NCI-H2107 treated with DMSO at 0.1 percent for 48 hours (cell line): ENCODE measurements around the gene MRPL45.
"Not testable (repeated sequence)": the region's sequence is repeated elsewhere in the genome, so short reads cannot be mapped to it uniquely, and the experiment has no call there.

ENCODE experiments used
- DNase-seq: peaks from one replicate; lab custom pipeline; 2025; ENCODE audit not compliant: unreplicated experiment; lab: John Stamatoyannopoulos, UW

Gene MRPL45

DNA sequence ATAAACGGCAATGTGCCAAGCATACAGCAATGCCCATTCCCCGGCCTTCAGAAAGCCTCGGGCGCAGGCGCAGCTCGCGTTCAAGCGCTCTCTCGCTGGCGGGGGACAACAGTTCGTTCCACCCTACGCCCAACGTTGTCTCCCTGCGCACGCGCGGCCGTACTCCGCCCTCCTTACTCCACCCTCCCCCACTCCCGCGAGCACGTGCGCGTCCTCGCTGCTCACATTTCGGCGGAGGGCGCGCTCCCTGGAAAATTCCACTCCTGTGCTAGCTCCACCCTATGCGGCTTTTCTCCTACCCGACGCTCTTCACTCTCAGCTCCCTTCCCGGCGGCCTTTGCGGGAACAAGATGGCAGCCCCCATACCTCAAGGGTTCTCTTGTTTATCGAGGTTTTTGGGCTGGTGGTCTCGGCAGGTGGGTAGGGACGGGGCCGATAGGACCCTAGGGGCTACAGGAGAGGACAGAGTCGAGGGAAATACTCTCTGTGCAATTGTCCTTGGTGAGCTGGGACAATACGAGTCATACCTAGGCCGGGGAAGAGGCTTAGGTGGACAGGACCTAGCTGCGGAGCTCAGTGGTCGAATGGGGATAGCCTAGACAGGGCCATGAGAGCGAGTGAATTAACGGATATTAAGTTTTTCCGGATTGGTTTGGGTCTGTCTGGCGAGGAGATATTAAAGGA, at the start of gene MRPL45:
Gene MRPL45 (plus strand): TSS at position 335 of the 684 bp plus-strand sequence. CDS start 16 bp downstream, at position 351.
- peak; percentile 80 for DNase-seq

DNA sequence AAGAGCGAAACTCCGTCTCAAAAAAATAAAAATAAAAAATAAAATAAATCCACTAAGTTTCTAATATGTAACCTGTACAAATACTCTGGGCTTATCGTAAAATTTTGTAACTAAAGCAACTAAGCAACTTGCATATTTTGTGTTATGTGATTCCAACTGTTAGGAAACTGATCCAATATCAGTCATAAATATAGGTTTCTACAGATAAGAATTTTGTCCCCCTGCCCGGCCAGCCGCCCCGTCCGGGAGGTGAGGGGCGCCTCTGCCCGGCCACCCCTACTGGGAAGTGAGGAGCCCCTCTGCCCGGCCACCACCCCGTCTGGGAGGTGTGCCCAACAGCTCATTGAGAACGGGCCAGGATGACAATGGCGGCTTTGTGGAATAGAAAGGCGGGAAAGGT, 43.8 kb upstream of the MRPL45 start:
- DNase-seq, result not testable (repeated sequence)

DNA sequence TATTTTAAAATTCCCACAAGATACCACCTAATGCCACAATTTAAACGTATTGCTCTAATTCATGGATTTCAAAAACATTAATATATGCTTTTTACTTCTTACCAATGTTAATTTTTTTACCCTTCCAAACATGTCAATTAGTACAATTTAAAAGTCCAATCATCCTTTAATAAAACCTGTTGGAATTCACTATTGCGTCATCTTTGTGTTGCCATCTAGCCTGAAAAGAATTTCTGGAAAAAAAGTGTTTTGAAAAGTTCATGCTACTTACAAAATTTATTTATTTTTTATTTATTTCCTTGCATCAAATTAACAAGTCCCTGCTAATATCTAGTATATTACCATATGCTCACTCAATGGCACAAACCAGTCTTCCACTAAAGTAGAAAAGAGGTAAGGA, 42.6 kb upstream of the MRPL45 start:
- DNase-seq, result not testable (repeated sequence)

DNA sequence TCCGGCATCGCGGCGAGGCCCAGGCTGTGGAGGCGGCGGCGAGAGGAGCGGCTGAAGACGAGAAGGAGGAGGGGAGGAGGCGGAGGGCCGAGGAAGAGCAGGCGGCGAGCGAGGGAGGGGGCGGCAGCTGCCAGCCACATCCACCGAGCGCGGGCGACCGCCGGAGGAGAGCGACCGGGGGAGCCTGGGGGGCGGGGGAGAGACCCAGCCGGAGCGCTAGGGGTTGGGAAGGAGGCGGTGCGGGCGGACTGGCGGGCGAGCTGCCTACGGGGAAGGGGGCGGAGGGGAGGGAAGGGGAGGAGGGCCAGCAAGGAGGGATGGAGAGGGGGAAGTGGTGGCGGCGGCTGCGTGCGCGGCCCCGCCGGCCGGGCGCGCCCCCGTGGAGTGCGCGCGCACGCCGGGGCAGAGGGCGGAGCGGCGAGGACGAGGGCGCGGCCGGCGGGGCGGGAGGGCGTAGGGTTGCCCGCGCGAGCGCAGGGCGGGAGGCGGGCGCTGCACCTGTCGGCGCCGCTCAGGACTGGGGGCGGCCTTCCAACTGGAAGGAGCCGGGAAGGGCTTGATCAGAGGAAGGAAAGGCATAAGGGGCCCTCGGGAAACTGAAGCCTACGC, 39.9 kb upstream of the MRPL45 start:
- peak; percentile 43 for DNase-seq

DNA sequence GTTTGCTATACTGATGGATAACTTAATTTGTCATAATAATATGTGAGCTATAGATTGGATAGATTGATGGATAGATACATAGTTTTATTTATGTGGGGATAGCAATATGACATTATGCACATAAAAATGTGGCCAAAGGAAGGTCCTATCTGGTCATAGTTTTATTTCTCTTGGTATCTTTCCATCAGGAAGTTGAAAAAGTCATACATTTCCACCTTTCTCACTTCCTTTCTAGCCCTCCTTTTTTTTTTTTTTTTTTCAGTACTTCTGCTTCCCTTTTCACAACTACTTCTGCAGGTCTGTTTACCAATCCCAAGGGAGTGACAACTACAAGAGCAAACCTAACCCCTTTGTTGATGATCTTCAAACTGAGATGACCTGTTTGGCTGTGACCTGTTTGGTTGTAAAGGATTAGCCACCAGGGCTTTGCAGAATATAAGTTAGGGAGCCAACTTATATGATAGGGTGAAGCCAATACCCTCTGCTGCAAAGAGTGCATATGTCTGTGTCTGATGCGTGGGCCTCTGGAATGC, 30.9 kb upstream of the MRPL45 start:
- not testable (repeated sequence) for DNase-seq

DNA sequence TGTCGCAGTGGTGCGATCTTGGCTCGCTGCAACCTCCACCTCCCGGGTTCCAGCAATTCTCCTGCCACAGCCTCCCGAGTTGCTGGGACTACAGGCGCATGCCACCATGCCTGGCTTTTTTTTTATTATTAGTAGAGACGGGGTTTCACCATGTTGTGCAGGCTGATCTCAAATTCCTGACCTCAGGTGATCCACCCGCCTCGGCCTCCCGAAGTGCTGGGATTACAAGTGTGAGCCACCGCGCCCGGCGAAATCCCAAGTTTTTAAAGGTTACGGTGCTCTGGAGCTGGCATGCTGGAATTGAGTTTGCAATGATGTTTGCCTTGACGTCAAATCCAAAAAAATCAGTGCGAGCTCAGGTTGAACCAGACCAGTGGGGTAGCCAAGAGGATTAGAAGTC, 30.4 kb upstream of the MRPL45 start:
- not testable (repeated sequence) for DNase-seq

DNA sequence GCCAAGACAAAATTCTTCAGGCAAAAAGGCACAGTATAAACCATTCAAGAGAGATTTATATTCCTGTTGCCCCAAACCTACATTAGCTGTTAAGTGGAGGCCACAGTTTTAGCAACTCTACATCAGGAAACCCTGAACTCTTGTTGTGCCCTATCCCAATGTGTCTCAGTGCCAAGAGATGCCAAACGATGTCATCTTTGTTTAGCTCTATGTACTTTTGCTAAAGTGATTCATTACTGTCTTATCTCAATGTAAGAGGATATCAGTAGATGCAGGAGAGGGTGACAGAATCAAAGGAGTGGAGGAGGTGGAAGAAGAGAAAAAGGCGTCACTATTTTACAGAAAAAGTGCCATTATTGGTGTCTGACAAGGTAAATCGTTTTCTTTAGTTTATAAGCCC, 28.8 kb upstream of the MRPL45 start:
- not testable (repeated sequence) for DNase-seq

DNA sequence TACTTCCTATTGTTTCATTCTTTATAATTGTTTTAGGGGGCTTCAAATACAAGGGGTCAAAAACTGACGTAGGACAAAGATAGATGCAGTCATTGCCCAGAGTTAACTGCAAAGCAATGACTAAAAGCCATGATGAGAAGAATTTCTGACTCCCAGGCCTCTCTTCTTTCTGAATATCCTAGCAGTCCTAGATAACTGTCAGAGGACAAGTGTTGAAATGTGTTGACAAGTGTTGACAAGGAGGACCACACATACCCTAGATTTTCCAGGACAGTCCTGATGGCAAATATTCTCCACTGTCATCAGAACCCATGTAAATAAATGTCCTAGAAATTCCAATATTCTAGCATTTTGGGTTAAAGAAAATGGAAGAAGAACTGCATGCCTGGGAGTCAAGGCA, 27.9 kb upstream of the MRPL45 start:
- not testable (repeated sequence) for DNase-seq

DNA sequence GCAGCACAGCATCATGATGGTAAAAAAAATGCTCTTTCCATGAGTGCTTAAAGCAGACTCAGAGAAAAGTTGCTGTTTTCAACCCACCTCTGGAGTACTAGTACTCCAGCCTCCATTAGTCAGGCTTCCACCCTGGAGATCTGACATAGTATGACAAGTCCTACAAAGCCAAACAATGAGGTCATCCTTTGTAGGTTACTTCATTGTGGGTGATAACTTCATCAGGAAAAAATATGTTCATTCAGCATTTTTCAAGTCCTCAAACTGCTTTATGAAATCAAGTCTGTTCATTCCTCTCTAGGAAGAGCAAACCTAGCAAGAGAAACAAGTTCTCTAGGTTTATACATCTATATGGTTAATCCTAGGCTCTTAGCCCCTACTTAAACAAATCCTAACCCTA, 27.4 kb upstream of the MRPL45 start:
- DNase-seq, result not testable (repeated sequence)

DNA sequence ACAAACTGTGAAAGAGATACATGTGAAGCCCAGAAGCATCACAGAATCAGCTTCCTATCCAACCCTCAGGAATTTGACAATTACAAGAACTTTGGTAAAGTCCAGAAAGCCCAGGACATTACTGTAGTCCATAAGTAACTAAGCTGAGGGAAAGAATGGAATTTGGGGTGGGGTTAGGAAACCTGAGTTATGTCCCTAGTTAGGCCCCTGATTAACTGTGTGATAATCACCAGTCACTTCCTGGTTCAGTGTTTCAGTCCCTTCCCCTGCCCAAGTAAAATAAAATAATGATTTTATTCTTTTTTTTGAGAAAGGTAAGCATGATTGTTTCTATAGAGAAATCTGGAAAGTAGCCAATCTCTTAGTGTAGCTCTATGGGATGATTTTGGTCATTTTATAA, 11.0 kb upstream of the MRPL45 start:
- DNase-seq, result not testable (repeated sequence)

DNA sequence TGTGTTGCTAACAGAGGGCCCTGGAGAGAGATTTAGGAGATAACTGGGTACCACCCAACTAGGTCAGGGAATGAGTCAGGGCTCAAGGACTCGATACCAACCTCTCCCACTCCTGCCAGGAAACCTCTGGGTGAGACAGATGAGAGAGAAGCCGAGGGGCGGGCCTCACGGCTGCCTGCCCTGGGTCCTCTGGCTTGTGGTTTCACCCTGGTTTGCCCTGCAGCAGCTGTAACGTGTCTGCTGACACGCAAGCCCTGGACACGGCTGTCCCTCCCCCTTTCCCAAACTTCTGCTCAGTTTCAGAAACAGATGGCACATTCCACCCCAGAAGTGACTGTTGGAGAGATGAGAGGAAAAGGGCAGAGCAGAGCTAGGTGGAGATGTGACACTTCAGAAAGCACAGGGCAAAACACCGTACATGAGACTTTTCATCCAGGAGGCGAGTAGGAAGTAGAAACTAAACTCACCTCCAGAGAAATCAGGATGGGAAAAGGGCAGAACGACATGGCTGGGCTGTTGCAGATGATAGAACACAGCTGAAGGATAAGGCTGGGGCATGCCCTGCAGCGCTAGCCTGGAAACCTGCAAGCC, 10.4 kb upstream of the MRPL45 start:
- DNase-seq, result not testable (repeated sequence)

DNA sequence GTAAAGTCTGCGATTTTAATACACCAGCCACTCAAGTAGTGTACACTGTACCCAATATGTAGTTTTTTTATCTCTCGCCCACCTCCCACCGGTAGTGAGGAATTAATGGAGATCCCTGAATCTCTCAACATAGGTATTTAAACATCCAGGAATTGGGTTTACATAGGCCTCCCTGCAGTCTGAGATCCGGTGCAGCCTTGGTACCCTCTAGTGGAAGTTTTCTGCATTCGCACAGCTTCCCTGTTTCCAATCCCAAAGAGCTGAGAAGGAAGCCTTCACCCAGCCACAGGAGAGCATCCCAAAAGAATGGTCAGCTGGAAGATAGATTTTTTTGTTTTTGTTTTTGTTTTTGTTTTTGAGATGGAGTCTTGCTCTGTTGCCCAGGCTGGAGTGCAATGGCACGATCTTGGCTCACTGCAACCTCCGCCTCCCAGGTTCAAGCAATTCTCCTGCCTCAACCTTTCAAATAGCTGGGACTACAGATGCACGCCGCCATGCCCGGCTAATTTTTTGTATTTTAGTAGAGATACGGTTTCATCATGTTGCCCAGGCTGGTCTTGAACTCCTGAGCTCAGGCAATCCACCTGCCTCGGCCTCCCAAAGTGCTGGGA, 8.6 kb upstream of the MRPL45 start:
- DNase-seq, result not testable (repeated sequence)

DNA sequence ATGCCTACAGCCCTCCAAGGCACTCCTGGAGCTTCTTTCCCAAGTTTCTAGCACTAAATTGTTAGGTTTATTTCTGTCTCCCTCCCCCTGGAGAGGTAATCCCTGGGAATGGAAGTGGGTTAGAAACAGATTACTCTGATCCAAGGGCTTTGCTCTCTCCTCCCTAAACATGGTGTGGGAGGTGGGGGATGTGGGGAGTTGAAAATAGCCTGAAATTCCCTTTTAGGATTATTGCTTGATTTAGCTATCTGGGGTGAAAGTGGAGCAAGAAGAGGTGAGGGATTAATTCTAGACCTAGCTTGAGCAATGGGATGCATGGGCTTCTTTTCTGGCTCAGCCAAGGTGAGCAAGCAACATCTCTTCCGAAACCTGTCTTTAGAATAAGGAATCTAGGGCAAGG, 7.2 kb upstream of the MRPL45 start:
- not testable (repeated sequence) for DNase-seq

DNA sequence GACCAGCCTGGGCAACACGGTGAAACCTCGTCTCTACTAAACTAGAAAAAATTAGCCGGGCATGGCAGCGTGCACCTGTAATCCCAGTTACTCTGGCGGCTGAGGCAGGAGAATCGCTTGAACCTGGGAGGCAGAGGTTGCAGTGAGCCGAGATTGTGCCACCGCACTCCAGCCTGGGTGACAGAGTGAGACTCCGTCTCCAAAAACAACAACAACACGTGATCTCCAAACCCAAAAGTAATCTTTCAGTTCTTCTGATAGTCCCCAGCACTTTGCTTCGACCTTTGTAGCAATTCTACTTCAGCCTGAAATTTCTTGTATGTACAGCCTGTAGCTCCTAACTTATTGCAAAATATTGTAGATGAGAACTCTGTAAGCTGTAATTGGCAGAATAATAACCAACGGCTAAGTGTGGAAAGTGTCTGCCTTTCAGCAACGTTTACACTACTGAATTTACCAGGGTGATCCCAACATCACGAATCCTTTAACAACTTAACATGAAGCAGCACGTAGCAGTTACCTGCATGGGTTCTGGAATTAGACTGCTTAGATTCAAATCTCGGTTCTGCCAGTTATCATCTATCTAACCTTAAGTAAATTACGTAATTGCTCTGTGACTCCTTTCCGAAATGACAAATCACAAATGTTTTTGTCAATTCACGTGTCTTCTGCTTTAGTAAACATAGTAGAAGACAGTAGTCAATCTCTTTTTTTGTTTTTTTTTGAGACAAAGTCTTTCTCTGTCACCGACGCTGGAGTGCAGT, 1.2 kb upstream of the MRPL45 start:
- not testable (repeated sequence) for DNase-seq

DNA sequence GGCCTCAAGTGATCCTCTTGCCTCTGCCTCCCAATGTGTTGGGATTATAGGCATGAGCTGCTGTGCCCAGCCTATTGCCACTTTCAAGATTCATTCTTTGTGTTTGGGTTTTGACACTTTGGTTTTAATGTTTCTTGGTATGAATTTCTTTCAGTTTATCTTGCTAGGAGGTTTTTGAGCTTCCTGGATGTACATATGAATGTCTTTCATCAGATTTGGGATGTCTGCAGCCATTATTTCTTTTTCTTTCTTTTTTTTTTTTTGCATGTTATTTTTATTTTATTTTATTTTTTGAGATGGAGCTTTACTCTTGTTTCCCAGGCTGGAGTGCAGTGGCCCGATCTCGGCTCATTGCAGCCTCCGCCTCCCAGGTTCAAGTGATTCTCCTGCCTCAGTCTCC, 18.5 kb downstream of the MRPL45 start:
- no peak for DNase-seq

DNA sequence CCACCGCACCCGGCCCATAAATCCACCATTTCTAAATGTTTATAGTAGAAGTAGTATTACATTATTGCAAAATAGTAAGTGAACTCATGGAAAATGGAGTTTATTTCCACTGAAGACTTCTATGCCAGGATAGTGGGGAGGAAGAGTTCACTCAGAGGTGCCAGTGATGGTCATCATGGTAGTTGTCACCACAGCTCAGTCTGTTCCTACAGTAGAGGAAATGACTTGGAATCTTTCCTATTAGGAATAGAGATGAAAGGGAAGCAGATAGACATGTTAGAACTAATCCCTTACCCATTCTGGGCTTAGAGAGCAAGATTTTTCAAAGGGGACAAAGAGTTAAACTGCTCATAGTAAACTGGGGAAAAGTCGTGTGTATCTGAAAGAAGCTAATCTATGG, 20.1 kb downstream of the MRPL45 start:
- DNase-seq, result no peak

DNA sequence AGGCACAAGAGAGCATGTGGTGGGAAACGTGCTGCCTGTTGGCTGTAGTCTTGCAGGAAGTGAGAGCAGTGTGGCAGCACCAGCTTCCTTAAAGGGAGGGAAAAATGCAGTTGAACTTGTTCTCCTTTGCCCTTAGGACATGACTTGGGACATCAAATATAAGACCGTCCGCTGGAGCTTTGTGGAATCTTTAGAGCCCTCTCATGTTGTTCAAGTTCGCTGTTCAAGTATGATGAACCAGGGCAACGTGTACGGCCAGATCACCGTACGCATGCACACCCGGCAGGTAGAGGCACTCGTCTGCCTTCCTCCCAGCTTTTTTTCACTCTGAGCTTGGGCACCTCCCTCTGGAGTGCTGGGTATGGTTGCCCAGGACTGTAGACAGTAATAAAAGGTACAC, 23.5 kb downstream of the MRPL45 start:
- DNase-seq, result no peak

DNA sequence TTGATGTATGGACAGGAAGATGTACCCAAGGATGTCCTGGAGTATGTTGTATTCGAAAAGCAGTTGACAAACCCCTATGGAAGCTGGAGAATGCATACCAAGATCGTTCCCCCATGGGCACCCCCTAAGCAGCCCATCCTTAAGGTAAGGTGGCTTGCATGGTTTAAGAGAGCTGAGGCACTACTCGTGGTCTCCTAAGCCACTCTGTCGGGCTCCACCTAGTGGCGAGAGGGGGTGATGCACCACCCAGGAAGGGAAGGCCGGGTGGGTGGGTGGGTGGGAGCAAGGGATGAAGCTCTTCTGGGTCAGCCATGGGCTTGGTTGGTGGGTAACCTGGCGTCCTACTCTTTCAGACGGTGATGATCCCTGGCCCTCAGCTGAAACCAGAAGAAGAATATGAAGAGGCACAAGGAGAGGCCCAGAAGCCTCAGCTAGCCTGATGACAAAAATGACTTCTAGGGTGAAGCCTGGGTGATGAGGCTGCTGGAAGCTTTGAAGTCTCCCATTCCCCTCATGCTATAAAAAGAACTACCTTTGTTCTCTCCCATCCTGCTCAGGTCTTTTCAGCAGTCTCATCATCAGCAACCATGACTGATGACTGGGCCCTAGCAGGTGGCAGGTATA, 25.3 kb downstream of the MRPL45 start:
- DNase-seq, result peak; percentile 6

DNA sequence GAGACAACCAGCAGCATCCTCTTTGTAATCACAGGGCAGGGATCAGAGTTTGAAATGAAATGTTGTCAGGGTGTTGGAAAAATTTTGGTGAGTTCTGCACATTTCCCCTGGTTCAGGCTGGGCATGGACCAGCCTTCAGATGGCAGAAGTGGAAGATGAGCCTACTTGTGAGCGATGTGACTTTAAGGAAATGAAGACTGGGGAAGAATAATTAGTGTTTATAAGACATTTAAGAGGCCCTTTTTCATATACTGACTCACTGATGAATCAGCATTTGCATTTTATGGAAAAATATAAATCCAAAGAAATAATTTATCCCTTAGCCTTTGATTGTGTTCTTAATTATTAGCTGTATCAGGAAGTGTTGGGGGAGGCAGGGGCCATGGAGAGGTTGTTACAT, 25.9 kb downstream of the MRPL45 start:
- no peak for DNase-seq

DNA sequence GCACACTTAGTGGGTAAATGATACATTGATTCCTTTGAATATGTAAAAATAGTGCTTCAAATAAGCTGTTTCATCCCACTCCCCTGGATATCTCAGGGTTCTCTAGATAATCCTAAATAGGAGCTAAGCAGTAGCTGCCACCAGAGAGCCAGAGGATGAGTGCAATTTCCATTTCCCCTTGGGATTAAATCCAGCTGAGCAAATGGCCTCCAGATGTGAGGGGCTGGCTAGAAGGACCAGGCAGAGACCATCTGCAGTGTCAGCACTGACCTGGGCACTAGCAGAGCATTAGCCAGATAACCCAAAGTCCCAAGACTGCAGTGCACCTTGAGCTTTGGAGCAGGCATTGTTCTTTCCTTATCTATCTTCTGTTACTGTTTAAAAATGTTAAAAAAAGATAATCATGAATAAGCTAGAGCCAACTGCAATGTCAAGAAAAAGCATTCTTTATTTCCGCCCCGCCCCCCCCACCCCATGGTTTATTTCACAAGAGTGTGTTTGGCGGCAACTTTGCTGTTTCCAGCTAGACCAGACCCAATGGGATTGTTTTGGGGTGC, 27.3 kb downstream of the MRPL45 start:
- no peak for DNase-seq
